HEK293 (cell line): ENCODE measurements around the gene U2SURP.

ENCODE experiments used
- CTCF ChIP-seq: fragments of 450-650 bp; formaldehyde crosslinking; IDR thresholded peaks from 2 replicates; pipeline ENCODE4 v1.5.1; 2016; ENCODE audit warnings: missing biosample characterization, missing genetic modification characterization
- HOXA7 ChIP-seq: sonication (generic); formaldehyde crosslinking; IDR thresholded peaks from 2 replicates; pipeline ENCODE4 v1.8.1; 2022; ENCODE audit warnings: missing genetic modification reagents, borderline replicate concordance
- HOXC10 ChIP-seq: sonication (generic); formaldehyde crosslinking; IDR thresholded peaks from 2 replicates; pipeline ENCODE4 v1.8.1; 2023; ENCODE audit warnings: mild to moderate bottlenecking, missing genetic modification reagents
- REPIN1 ChIP-seq: fragments of 450-650 bp; formaldehyde crosslinking; IDR thresholded peaks from 2 replicates; pipeline ENCODE4 v1.5.1; 2017; ENCODE audit warnings: missing biosample characterization, missing genetic modification characterization, low read depth
- REST ChIP-seq: fragments of 450-650 bp; formaldehyde crosslinking; IDR thresholded peaks from 2 replicates; pipeline ENCODE4 v1.5.1; 2016; ENCODE audit warnings: missing biosample characterization, missing genetic modification characterization
- ZFP37 ChIP-seq: fragments of 450-650 bp; formaldehyde crosslinking; IDR thresholded peaks from 2 replicates; pipeline ENCODE4 v1.5.1; 2016; ENCODE audit warnings: missing biosample characterization, missing genetic modification characterization
- ZNF121 ChIP-seq: fragments of 450-650 bp; formaldehyde crosslinking; IDR thresholded peaks from 2 replicates; pipeline ENCODE4 v1.5.1; 2016; ENCODE audit warnings: missing biosample characterization, missing genetic modification characterization
- ZNF221 ChIP-seq: fragments of 450-650 bp; formaldehyde crosslinking; IDR thresholded peaks from 2 replicates; pipeline ENCODE4 v1.5.1; 2017; ENCODE audit warnings: missing biosample characterization, missing genetic modification characterization, borderline replicate concordance
- ZNF792 ChIP-seq: fragments of 450-650 bp; formaldehyde crosslinking; IDR thresholded peaks from 2 replicates; pipeline ENCODE4 v1.5.1; 2016; ENCODE audit warnings: missing biosample characterization, missing genetic modification characterization
- ZNF843 ChIP-seq: fragments of 450-650 bp; formaldehyde crosslinking; IDR thresholded peaks from 2 replicates; pipeline ENCODE4 v1.5.1; 2016; ENCODE audit warnings: missing biosample characterization, missing genetic modification characterization

- TF ChIP-seq CTCF (tag by site-specific recombination) (no peak), HOXC10 (CRISPR knock-in tag) (no peak), HOXA7 (CRISPR knock-in tag) (no peak), ZNF792 (tag by site-specific recombination) (no peak), ZNF121 (no peak), ZNF221 (tag by site-specific recombination) (no peak), ZNF843 (tag by site-specific recombination) (no peak), REPIN1 (tag by site-specific recombination) (no peak), ZFP37 (tag by site-specific recombination) (no peak), REST (tag by site-specific recombination) (no peak)
Observed at GRCh38 chr3:142999881-143000280, 1.5 kb upstream of the U2SURP start.
